RWPE1 (cell line): Measurements from ENCODE around the gene TMEM121B.
A peak's percentile ranks its signal among the peaks of the same experiment; 100 is the strongest.

Experiments used
- CTCF ChIA-PET: fragments of 350-600 bp; sonication (Branson Sonifier 250); formaldehyde crosslinking; extraction: SDS; loops from one replicate; lab custom pipeline; 2021; lab: Yijun Ruan, JAX
- POLR2A ChIA-PET: fragments of 400-600 bp; formaldehyde crosslinking; extraction: SDS; loops from one replicate; lab custom pipeline; 2020; ENCODE audit warnings: antibody characterized with exemption; ENCODE audit not compliant: low non-redundant PET; lab: Yijun Ruan, JAX
- DNase-seq: peaks from one replicate; pipeline ENCODE4 v3.0.0; 2012; ENCODE audit warnings: low spot score
- H3K27ac ChIP-seq: fragments of 450-650 bp; 2 replicates; pipeline ENCODE4 v1.5.1; 2017
- TF ChIP-seq, protein P1 (sequence below): fragments of 450-650 bp; conservative IDR thresholded peaks from 2 replicates; pipeline ENCODE4 v1.5.1; 2017; ENCODE audit warnings: low read depth, mild to moderate bottlenecking

Gene TMEM121B

DNA sequence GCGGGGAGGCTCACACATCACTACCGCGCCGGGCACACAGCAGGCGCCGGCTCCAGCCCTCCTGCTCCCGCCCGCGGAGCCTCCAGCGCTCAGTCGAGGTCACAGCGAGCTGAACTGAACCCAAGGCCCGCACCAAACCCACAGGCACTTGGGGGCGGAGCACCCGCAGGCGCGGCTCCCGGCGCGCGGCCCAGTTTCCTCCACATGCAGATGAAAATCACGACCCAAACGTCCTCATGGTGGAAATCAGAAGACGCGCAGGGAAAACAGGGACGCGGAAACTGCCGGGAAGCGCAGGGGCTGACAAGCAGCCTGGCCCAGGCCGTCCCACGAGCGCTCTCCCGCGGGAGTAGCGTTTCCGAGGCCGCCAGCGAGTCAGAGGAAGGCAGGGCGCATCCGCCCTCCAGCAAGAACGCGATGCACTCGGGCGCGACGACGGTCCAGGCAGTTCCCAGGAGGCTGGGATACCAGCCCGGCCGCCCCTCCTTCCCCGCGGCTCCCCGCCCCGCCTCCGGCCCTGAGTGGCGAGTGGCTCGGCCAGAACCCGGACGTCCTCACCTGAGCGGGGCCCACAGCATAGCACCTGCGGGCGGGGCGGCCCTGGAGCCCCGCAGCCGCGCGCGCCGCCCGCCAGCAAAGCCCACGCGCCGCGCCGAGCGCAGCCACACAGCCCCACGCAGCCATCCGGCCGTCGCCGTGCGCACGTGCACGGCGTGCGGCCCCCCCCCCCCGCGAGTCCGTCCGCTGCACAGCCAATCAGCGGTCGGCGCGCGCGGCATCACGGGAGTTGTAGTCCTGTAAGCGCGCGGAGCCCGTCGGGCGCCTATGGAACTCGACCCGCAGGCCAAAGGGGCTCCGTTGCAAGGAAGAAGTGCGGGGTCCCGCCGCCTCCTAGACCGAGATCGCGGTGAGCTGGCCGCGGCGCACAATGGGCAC, 37.7 kb upstream of the TMEM121B start, which contains the start of gene HDHD5:
Gene HDHD5 (minus strand): TSS at position 710 of the 936 bp plus-strand sequence. CDS start 26 bp downstream, at position 684.
- DNase-seq, result peak; percentile 82
- TF ChIP-seq, protein P1, sequence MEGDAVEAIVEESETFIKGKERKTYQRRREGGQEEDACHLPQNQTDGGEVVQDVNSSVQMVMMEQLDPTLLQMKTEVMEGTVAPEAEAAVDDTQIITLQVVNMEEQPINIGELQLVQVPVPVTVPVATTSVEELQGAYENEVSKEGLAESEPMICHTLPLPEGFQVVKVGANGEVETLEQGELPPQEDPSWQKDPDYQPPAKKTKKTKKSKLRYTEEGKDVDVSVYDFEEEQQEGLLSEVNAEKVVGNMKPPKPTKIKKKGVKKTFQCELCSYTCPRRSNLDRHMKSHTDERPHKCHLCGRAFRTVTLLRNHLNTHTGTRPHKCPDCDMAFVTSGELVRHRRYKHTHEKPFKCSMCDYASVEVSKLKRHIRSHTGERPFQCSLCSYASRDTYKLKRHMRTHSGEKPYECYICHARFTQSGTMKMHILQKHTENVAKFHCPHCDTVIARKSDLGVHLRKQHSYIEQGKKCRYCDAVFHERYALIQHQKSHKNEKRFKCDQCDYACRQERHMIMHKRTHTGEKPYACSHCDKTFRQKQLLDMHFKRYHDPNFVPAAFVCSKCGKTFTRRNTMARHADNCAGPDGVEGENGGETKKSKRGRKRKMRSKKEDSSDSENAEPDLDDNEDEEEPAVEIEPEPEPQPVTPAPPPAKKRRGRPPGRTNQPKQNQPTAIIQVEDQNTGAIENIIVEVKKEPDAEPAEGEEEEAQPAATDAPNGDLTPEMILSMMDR, result no peak
- H3K27ac ChIP-seq, result peak within 1 kb of the TSS; percentile 96
- ChIA-PET POLR2A (interaction anchor here (0.6 kb wide), 2 partner anchors 13 to 78 kb away, joined by 3 to 4 read pairs; no protein-coding TSS in a partner anchor), CTCF (interaction anchor here (1.4 kb wide), 1 partner anchor 13 kb away, joined by 3 read pairs; no protein-coding TSS in a partner anchor)

DNA sequence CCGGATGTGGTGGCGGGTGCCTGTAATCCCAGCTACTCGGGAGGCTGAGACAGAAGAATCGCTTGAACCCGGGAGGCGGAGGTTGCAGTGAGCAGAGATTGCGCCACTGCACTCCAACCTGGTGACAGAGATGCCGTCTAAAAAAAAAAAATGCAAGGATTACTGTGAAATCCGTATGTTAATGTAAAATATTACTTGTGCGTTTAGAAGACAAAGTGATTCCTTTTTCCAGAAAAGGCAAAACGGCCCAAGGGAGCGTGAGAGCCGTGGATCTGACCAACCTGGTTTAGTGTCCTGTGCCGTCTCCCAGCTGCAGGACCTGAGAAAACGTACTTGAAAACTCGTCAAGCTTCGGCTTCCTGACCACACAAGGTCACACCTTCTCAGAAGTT, 37.0 kb upstream of the TMEM121B start:
- H3K27ac ChIP-seq, result peak overlapping the region; percentile 96
- no peak for DNase-seq
- TF ChIP-seq, protein P1, result no peak
- ChIA-PET CTCF (no interaction called here), POLR2A (no interaction called here)

DNA sequence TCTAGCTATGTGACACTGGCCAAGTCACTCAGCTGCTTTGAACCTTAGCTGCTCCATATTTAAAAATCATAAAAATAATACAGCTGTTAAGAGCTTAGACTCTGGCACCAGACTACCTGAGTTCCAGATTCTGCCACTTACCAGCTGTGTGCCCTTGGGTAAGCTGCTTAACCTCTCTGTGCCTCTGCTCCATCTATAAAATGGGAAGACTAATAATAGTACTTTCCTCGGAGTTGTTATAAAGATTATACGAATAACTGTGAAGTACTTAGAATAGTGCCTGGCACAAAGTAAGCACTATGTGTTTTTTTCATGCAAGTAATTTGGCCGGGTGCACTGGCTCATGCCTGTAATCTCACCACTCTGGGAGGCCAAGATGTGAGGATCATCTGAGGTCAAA, 36.6 kb upstream of the TMEM121B start:
- POLR2A ChIA-PET, result no interaction called here
- TF ChIP-seq, protein P1, result no peak

DNA sequence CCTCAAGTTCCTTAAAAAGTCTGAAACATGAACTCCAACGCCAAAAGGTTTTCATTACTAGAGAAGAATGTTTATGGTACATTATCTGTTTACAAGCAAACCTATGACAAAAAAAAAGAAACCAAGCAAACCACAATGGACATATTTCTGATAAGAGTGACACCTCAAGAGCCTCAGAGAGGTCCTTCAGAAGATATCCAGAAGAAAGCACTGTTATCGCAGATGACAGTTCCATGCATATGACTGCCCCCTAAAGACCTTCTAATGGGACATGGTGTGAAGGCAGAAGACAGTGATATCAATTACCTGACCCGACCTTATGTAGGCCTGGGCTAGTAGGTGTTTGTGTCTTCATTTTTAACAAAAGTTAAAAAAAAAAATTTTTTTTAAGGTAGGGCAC, 34.8 kb upstream of the TMEM121B start:
- no peak for DNase-seq
- POLR2A ChIA-PET, result no interaction called here
- TF ChIP-seq, protein P1, result no peak
- CTCF ChIA-PET, result interaction anchor here (1.0 kb wide), 1 partner anchor 13 kb away, joined by 4 read pairs; no protein-coding TSS in a partner anchor
- no peak overlapping the region for H3K27ac ChIP-seq

More for the DNA sequence above, 36.6 kb upstream of the TMEM121B start:
- no peak for DNase-seq
- H3K27ac ChIP-seq, result peak overlapping the region; percentile 96
- CTCF ChIA-PET, result no interaction called here

DNA sequence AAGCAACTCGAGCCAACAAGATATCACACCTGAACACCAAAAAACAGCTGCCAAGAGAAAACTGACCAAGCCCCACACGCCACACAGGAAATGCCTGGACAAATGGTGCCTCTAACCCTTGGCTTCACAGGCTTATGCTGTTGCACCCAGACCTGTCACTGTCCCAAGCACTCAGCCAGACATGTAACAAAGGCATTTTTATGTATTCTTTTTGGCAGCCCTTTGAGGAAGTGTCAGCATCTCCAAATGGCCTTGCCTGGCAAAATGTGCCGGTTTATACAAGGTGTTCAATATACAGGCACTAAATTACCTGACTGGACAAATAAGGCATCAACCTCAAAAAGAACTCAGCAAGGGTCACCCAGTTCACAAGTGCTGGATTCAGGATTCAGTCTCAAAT, 31.8 kb upstream of the TMEM121B start:
- no peak for DNase-seq
- ChIA-PET POLR2A (no interaction called here), CTCF (no interaction called here)
- H3K27ac ChIP-seq, result no peak overlapping the region
- TF ChIP-seq, protein P1, result no peak

DNA sequence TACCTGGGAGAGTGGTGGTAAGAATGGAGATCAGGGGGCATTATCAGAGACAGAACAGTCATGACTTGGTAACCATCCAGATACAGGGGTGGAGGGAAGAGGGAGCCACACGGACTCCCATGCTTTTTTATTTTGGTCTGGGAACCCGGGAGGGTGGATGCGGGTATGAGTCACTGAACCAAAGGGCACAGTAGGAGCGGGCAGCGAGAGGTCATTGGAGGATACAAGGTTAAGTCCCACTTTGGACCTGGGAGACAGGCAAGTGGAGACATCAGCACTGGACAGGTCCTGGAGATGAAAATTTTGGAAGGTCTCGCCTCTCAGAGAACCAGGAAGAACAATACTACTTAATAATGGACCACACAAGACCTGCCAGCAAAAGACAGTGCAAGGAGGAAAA, 31.2 kb upstream of the TMEM121B start:
- ChIA-PET CTCF (no interaction called here), POLR2A (no interaction called here)
- TF ChIP-seq, protein P1, result no peak
- DNase-seq, result no peak
- no peak overlapping the region for H3K27ac ChIP-seq
